HFF-Myc (cell line): Measurements from ENCODE around the gene CIITA.

ENCODE experiments used
- DNase-seq: peaks from one replicate; pipeline ENCODE4 v3.0.0-alpha.2; 2011; ENCODE audit warnings: low read depth; ENCODE audit errors: extremely low read depth
- H3K4me3 ChIP-seq: replicated peaks from 2 replicates; pipeline ENCODE4 v1.5.1; 2011; ENCODE audit warnings: low read depth, mild to moderate bottlenecking, control low read depth, low read length
- TF ChIP-seq, protein P1 (sequence below): IDR thresholded peaks from 2 replicates; pipeline ENCODE4 v1.5.1; 2012; ENCODE audit warnings: mild to moderate bottlenecking, low read depth, low read length, control low read depth; ENCODE audit errors: missing control alignments

CIITA gene

DNA sequence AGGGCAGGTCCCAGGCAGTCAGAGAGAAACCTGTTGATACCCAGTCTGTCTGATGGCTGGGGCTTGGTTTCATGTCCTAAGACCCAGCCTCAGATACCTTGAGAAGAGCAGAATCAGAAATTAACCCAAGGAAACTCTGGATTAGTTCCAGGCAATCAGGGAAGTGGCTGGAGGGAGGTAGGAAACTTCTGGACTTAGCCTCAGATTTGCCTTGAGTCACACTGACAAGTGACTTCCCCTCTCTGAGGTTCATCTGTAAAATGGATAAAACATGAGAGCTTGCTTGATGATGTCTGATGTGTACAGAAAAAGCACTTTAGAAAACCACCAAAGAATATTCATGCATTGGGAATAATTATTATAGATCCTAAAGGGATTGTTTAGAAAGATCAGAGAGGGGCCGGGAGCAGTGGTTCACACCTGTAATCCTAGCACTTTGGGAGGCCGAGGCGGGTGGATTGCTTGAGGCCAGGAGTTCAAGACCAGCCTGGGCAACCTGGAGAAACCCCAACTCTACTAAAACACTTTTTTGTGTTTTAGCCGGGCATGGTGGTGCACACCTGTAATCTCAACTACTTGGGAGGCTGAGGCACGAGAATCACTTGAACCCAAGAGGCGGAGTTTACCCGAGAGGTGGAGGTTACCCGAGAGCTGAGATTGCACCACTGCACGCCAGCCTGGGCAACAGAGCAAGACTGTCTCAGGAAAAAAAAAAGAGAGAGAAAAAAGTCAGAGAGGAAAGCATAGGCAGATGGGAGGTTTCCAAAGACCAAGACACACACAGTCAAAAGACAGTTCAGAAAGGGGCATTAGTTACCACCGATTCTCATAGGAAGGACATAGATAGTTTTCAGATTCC, 3.8 kb downstream of the CIITA start:
- no peak overlapping the region for H3K4me3 ChIP-seq
- no peak for DNase-seq
- TF ChIP-seq, protein P1, sequence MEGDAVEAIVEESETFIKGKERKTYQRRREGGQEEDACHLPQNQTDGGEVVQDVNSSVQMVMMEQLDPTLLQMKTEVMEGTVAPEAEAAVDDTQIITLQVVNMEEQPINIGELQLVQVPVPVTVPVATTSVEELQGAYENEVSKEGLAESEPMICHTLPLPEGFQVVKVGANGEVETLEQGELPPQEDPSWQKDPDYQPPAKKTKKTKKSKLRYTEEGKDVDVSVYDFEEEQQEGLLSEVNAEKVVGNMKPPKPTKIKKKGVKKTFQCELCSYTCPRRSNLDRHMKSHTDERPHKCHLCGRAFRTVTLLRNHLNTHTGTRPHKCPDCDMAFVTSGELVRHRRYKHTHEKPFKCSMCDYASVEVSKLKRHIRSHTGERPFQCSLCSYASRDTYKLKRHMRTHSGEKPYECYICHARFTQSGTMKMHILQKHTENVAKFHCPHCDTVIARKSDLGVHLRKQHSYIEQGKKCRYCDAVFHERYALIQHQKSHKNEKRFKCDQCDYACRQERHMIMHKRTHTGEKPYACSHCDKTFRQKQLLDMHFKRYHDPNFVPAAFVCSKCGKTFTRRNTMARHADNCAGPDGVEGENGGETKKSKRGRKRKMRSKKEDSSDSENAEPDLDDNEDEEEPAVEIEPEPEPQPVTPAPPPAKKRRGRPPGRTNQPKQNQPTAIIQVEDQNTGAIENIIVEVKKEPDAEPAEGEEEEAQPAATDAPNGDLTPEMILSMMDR, result no peak

DNA sequence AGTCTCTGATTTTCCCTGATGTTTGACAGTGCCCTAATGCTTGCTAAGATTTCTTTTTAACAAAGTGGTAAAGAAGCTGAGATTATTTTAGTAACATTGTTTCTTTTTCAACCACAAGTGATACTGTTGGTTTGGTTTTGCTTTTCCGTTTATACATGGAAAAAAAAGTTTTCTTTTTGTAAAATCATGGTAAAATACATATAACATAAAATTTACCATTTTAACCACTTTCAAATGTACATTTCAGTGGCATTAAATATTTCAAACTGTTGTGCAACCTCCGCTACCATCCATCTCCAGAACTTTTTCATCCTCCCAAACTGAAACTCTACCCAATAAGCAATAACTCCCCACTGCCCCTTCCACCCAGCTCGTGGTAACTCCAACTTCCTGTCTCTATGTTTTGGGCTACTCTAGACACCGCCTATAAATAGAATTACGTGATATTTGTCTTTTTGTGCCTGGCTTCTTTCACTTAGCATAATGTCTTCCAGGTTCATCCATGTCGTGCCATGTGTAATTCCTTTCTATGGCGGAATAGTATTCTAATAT, 4.6 kb downstream of the CIITA start:
- TF ChIP-seq, protein P1, result no peak
- no peak overlapping the region for H3K4me3 ChIP-seq

DNA sequence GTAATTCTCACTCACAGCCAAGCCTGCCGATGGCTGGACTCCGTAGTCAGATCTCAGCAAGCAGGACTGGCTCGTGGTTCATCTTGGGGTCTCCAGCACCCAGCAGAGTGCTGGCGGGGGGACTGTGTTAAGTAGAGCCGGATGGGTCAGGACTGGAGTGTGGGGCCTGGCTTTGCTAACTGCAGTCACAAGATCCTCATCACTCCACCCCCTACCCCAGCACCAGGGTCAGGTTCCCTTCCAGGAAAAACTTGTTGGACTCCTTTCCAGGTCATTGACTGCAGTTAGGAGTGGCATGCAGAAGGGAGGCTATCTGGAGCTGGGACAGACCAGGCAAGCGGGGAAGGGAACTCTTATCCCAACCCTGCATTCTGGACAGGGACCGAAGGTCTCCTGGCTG, 6.0 kb downstream of the CIITA start:
- TF ChIP-seq, protein P1, result no peak
- DNase-seq, result no peak
- no peak overlapping the region for H3K4me3 ChIP-seq

More for the DNA sequence above, 4.6 kb downstream of the CIITA start:
- no peak for DNase-seq

DNA sequence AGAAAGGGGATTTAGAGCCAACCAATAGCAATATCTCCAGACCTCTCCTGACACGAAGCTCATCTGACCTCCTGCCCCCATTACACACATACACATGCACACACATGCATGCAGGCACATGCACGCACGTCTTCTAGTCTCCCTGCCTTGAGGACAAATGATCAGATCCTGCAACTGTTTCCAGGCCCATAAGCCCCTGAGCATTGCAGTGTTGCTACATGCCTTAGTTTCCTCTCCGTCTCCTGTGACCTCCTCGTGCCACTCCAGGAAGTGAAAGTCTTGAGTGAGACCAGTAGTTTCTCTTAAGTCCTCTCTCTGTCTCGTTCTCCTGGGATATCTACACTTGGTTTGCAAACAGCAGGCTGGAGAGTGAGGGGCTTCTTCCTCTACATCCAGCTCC, 8.2 kb downstream of the CIITA start:
- H3K4me3 ChIP-seq, result no peak overlapping the region

DNA sequence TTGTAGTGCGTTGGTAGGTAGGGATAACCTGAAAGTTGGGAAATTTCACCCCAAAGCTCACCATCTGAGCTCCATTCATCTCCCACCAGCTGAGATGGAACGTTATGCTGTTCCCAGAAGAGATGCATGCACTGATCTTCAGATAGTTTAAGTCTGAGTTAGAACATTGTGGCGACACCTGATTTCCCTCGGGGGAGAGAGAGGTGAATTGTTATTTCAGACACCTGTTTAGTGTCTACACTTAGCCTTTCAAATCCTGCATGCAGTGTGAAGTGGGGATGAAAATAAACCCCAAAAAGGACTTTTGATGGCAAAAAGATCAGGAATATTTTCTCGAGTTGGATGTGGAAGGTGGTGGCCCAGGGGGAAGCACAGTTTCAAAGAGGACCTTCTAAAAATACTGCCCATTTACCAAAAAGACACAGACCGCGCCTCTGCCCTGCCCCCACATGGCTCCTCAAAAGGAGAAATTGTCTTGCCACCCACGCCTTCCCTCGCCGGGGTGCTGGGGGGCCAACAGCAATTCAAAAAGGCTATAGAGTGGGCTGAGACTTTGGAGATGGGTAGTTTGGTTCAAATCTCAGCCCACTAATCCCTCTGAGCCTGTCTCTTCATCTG, 11.4 kb downstream of the CIITA start:
- TF ChIP-seq, protein P1, result no peak
- DNase-seq, result no peak

More for the DNA sequence above, 8.2 kb downstream of the CIITA start:
- DNase-seq, result no peak
- TF ChIP-seq, protein P1, result no peak

DNA sequence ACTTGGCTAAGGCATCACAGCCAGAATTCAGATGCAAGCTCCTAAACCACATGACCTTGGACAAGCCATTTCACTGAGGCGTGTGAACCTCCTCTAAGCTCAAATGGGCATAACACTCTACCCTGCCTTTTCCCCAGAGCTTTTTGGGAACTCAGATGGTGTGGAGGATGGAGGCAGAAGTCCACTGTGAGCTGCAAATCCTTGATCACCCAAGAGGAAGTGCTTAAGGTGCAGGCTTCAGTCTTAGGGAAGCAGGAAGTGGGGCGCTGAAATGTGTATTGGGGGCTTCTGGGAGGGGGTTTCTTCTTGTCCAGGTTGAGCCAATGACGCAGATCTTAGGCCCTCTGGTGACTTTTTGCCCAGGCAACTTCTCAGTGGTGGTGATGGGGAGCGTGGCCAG, 12.9 kb downstream of the CIITA start:
- TF ChIP-seq, protein P1, result no peak
- H3K4me3 ChIP-seq, result no peak overlapping the region
- no peak for DNase-seq

More for the DNA sequence above, 11.4 kb downstream of the CIITA start:
- H3K4me3 ChIP-seq, result no peak overlapping the region
